ENCODE measurements around the gene USP15.

The USP15 gene

GRCh38 chr12:62305778-62306177, 45.6 kb downstream of the USP15 start:
- no peak for DNase-seq (ENCODE audit: low spot score)
- in situ Hi-C loops (cut with MboI; ENCODE audit: low pct_unique_long_range_greater_than_20kb, low sequenced_read_pairs, unreplicated experiment) = no loop called here
- no peak for TF ChIP-seq CTCF (IDR thresholded peaks at IDR 0.05; ENCODE audit: extremely low read depth, insufficient read depth, missing control alignments)

GRCh38 chr12:62306569-62307530, 46.6 kb downstream of the USP15 start:
- no peak for TF ChIP-seq CTCF (IDR thresholded peaks at IDR 0.05; ENCODE audit: extremely low read depth, insufficient read depth, missing control alignments)
- DNase-seq (ENCODE audit: low spot score) = no peak
- in situ Hi-C loops (cut with MboI; ENCODE audit: low pct_unique_long_range_greater_than_20kb, low sequenced_read_pairs, unreplicated experiment) = no loop called here

GRCh38 chr12:62308201-62308600, 48.0 kb downstream of the USP15 start:
- in situ Hi-C loops (cut with MboI; ENCODE audit: low pct_unique_long_range_greater_than_20kb, low sequenced_read_pairs, unreplicated experiment) = no loop called here
- TF ChIP-seq CTCF (IDR thresholded peaks at IDR 0.05; ENCODE audit: extremely low read depth, insufficient read depth, missing control alignments) = no peak
- DNase-seq (ENCODE audit: low spot score) = no peak

GRCh38 chr12:62313727-62314380, 53.6 kb downstream of the USP15 start:
- in situ Hi-C loops (cut with MboI; ENCODE audit: low pct_unique_long_range_greater_than_20kb, low sequenced_read_pairs, unreplicated experiment) = no loop called here
- TF ChIP-seq CTCF (IDR thresholded peaks at IDR 0.05; ENCODE audit: extremely low read depth, insufficient read depth, missing control alignments) = no peak
- no peak for DNase-seq (ENCODE audit: low spot score)

DNA sequence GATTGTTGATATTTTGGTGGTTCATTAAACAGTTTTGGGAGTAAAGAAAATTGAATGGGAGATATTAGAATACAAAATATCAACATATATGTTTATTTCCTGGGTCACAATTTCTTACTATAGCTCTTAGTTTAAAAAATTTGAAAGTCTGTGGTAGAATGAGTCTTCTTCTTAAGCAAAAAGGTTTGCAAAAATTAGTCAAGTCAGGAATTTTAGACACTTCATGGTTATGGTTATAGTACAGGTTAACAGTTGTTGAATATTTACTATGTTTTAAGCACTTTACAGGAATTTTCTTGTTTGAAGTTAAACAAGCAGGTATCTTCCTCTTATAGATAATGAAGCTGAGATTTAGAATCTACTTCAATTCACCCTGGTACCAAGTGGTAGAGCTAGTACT, 56.8 kb downstream of the USP15 start:
- no peak for TF ChIP-seq CTCF (IDR thresholded peaks at IDR 0.05; ENCODE audit: extremely low read depth, insufficient read depth, missing control alignments)
- in situ Hi-C loops (cut with MboI; ENCODE audit: low pct_unique_long_range_greater_than_20kb, low sequenced_read_pairs, unreplicated experiment) = no loop called here
- DNase-seq (ENCODE audit: low spot score) = no peak

GRCh38 chr12:62319058-62319457, 58.9 kb downstream of the USP15 start:
- in situ Hi-C loops (cut with MboI; ENCODE audit: low pct_unique_long_range_greater_than_20kb, low sequenced_read_pairs, unreplicated experiment) = no loop called here
- no peak for DNase-seq (ENCODE audit: low spot score)
- TF ChIP-seq CTCF (IDR thresholded peaks at IDR 0.05; ENCODE audit: extremely low read depth, insufficient read depth, missing control alignments) = no peak

Measured in GM13977 (cell line).